Immature natural killer cell (primary cell): Measurements from ENCODE around the gene RANBP17. TPM values are rescaled to one million over a fixed set of nuclear protein-coding genes. Genes with fewer than 3 reads are reported as not detected.
"Not testable (repeated sequence)": the region's sequence is repeated elsewhere in the genome, so short reads cannot be mapped to it uniquely, and the experiment has no call there.

Experiments
- DNase-seq, 3 donors: peaks; one replicate each; pipeline ENCODE4 v3.0.0; 2022; ENCODE audit warnings: mixed read lengths in 1 of 3
- H3K27ac Mint-ChIP-seq, 6 donors: one replicate each; pipeline ENCODE4 v1.8.0; 2020; ENCODE audit warnings: mixed read lengths in 6 of 6, mild to moderate bottlenecking in 5 of 6, inconsistent platforms in 4 of 6, moderate library complexity in 3 of 6
- H3K27me3 Mint-ChIP-seq, 3 donors: one replicate each; pipeline ENCODE4 v1.8.0; 2020 to 2021; ENCODE audit warnings: low read depth in 3 of 3, mild to moderate bottlenecking in 3 of 3, mixed read lengths in 3 of 3, moderate library complexity in 3 of 3, inconsistent platforms in 1 of 3
- H3K36me3 Mint-ChIP-seq, 3 donors: one replicate each; pipeline ENCODE4 v1.8.0; 2020; ENCODE audit warnings: mixed read lengths in 3 of 3, inconsistent platforms in 2 of 3, mild to moderate bottlenecking in 2 of 3
- H3K4me1 Mint-ChIP-seq, 2 donors: one replicate each; pipeline ENCODE4 v1.8.0; 2020; ENCODE audit warnings: inconsistent platforms in 2 of 2, mild to moderate bottlenecking in 2 of 2, mixed read lengths in 2 of 2, moderate library complexity in 1 of 2
- H3K4me3 Mint-ChIP-seq, 5 donors: one replicate each; pipeline ENCODE4 v1.8.0; 2020; ENCODE audit warnings: mild to moderate bottlenecking in 5 of 5, mixed read lengths in 5 of 5, inconsistent platforms in 3 of 5, moderate library complexity in 3 of 5
- H3K9me3 Mint-ChIP-seq, 6 donors: one replicate each; pipeline ENCODE4 v1.8.0; 2020; ENCODE audit warnings: mild to moderate bottlenecking in 6 of 6, mixed read lengths in 6 of 6, inconsistent platforms in 4 of 6, moderate library complexity in 3 of 6
- polyA plus RNA-seq, 3 donors: library from polyadenylated mRNA; unstranded; fragments of 300-500 nt; fragmentation: Illumina TruSeq; gene quantifications; one replicate each; pipeline ENCODE4 v1.2.3, GENCODE V29; 2021

Gene RANBP17
- polyA plus RNA-seq, 3 donors from 2014 or later = 0.91 to 4.8 (median 1.7) TPM

- Mint-ChIP-seq H3K4me1 (no peaks in the 10 kb centered on the region), H3K9me3 (no peaks in the 10 kb centered on the region), H3K4me3 (no peak overlapping the region), H3K36me3 (no peaks in the 10 kb centered on the region), H3K27me3 (peaks cover 0 to 2% (median 2%) of the 10 kb centered on the region in 3 donors), H3K27ac (no peak overlapping the region)
- DNase-seq = no peak
Measured at GRCh38 chr5:171166766-171167165, 304.9 kb downstream of the RANBP17 start.

DNA sequence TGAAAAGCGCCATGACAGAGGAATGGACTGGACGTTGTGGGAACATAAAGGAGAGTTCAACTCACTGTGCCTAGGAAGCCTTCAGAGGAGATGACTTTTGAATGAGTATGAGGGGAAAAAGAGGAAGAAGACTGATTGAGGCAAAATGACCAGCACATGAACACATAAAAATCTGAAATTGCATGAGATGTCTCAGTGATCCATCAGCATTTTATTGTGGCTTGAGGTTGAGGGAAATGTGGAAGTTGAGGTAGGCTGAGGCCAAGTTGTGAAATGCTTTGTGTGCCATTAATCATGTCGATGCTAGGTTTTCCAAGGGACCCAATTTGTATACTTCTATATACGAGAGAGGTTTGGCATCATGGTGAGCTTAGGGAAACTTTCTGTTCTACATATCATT is 306.4 kb downstream of the RANBP17 start:
- no peak for DNase-seq
- Mint-ChIP-seq H3K9me3 (no peaks in the 10 kb centered on the region), H3K36me3 (no peaks in the 10 kb centered on the region), H3K4me3 (no peak overlapping the region), H3K27ac (no peak overlapping the region), H3K27me3 (peaks cover 0 to 2% (median 2%) of the 10 kb centered on the region in 3 donors), H3K4me1 (no peaks in the 10 kb centered on the region)

DNA sequence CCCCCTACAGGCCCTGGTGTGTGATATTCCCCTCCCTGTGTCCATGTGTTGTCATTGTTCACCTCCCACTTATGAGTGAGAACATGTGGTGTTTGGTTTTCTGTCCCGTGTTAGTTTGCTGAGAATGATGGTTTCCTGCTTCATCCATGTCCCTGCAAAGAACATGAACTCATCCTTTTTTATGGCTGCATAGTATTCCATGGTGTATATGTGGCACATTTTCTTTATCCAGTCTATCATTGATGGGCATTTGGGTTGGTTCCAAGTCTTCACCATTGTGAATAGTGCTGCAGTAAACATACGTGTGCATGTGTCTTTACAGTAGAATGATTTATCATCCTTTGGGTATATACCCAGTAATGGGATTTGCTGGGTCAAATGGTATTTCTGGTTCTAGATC is 313.1 kb downstream of the RANBP17 start:
- not testable (repeated sequence) for H3K36me3 Mint-ChIP-seq, H3K4me1 Mint-ChIP-seq, H3K4me3 Mint-ChIP-seq, H3K9me3 Mint-ChIP-seq, H3K27me3 Mint-ChIP-seq, DNase-seq, H3K27ac Mint-ChIP-seq

- Mint-ChIP-seq H3K27me3 (peaks cover 3 to 6% (median 3%) of the 10 kb centered on the region in 3 donors), H3K27ac (no peak overlapping the region)
Measured at GRCh38 chr5:171175746-171176145, 313.9 kb downstream of the RANBP17 start.

DNA sequence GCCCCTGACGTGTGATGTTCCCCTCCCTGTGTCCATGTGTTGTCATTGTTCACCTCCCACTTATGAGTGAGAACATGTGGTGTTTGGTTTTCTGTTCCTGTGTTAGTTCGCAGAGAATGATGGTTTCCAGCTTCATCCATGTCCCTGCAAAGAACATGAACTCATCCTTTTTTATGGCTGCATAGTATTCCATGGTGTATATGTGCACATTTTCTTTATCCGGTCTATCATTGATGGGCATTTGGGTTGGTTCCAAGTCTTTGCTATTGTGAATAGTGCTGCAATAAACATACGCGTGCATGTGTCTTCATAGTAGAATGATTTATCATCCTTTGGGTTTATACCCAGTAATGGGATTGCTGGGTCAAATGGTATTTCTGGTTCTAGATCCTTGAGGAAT is 316.4 kb downstream of the RANBP17 start:
- H3K27ac Mint-ChIP-seq, DNase-seq, H3K4me3 Mint-ChIP-seq, H3K27me3 Mint-ChIP-seq, H3K9me3 Mint-ChIP-seq, H3K36me3 Mint-ChIP-seq, H3K4me1 Mint-ChIP-seq: not testable (repeated sequence)

More at GRCh38 chr5:171175746-171176145, 313.9 kb downstream of the RANBP17 start:
- H3K9me3 Mint-ChIP-seq = no peaks in the 10 kb centered on the region
- H3K4me1 Mint-ChIP-seq = no peaks in the 10 kb centered on the region
- no peak overlapping the region for H3K4me3 Mint-ChIP-seq
- H3K36me3 Mint-ChIP-seq = peaks cover 0 to 4% (median 0%) of the 10 kb centered on the region in 3 donors
- DNase-seq = no peak

DNA sequence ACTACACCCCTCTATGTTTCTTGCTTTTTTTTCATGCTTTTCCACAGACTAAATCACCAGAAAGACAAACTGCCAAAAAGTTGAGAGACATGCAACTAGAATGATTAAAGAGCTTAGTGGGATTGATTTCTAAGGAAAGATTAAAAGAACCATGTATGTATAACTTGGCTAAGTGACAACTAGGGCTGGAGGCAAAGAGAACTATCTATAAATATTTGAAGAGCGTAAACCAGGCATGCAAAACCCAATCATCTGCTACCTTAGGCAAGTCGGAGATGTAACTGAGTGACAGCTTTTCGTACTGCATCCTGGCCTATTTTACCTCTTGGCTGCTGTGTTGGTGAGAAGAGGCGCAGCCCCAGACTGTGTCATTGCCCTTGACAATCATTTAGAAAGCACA is 326.2 kb downstream of the RANBP17 start:
- no peak for DNase-seq
- H3K36me3 Mint-ChIP-seq = peaks cover 0 to 5% (median 5%) of the 10 kb centered on the region in 3 donors
- no peaks in the 10 kb centered on the region for H3K9me3 Mint-ChIP-seq
- no peak overlapping the region for H3K4me3 Mint-ChIP-seq
- H3K27me3 Mint-ChIP-seq = peaks cover 0 to 5% (median 2%) of the 10 kb centered on the region in 3 donors
- H3K4me1 Mint-ChIP-seq = no peaks in the 10 kb centered on the region
- H3K27ac Mint-ChIP-seq = no peak overlapping the region

GRCh38 chr5:171189442-171189841 is 327.6 kb downstream of the RANBP17 start:
- H3K4me3 Mint-ChIP-seq = no peak overlapping the region
- DNase-seq = no peak
- H3K36me3 Mint-ChIP-seq = peaks cover 0 to 5% (median 5%) of the 10 kb centered on the region in 3 donors
- H3K27ac Mint-ChIP-seq = no peak overlapping the region
- no peaks in the 10 kb centered on the region for H3K9me3 Mint-ChIP-seq
- H3K4me1 Mint-ChIP-seq = no peaks in the 10 kb centered on the region
- peaks cover 0 to 2% (median 0%) of the 10 kb centered on the region in 3 donors for H3K27me3 Mint-ChIP-seq

GRCh38 chr5:171192111-171192510 is 330.3 kb downstream of the RANBP17 start:
- H3K36me3 Mint-ChIP-seq = no peaks in the 10 kb centered on the region
- no peak overlapping the region for H3K27ac Mint-ChIP-seq
- no peaks in the 10 kb centered on the region for H3K27me3 Mint-ChIP-seq
- H3K4me3 Mint-ChIP-seq = no peak overlapping the region
- H3K4me1 Mint-ChIP-seq = no peaks in the 10 kb centered on the region
- no peaks in the 10 kb centered on the region for H3K9me3 Mint-ChIP-seq
- DNase-seq = no peak

DNA sequence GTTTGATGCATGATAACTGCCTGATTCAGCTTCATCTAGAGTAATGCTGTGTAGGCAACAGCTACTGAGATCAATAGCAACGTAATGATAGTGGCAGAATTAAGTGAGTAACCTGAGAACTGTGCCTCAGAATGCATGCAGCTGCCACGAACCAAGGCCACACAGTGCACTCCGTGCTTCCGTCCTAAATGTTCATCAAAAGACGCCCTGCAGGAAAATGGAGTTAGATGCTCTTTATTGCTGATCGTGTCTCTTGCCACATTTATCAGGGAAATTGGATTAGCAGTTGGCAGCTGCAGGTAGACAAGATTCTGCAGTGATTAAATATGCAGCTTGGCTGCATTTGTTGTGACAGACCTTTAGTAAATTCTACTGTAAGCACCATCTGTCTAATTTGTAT is 339.5 kb downstream of the RANBP17 start:
- Mint-ChIP-seq H3K9me3 (no peaks in the 10 kb centered on the region), H3K27ac (no peak overlapping the region), H3K4me3 (no peak overlapping the region), H3K27me3 (peaks cover 0 to 4% (median 1%) of the 10 kb centered on the region in 3 donors), H3K36me3 (no peaks in the 10 kb centered on the region), H3K4me1 (no peaks in the 10 kb centered on the region)
- no peak for DNase-seq

DNA sequence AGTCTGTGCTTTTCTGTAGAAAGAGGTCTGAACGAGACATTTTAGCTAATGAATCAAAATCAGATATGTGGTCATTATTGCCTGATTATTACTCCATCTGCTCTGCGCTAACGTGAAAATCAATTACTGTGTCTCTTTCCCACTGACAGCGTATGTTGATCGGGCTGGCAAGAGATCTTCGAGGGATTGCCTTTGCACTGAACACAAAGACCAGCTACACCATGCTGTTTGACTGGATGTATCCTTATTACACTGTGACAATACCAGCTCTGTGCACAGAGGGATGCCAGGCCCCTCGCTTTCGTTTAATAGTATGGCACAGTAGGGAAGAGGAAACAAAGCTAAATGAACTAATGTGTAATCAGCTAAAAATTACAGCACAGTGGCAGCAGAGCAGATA is 343.6 kb downstream of the RANBP17 start:
- H3K27me3 Mint-ChIP-seq = peaks cover 0 to 4% (median 0%) of the 10 kb centered on the region in 3 donors
- H3K36me3 Mint-ChIP-seq = no peaks in the 10 kb centered on the region
- H3K9me3 Mint-ChIP-seq = no peaks in the 10 kb centered on the region
- DNase-seq = no peak
- H3K4me1 Mint-ChIP-seq = peaks cover 5 to 6% of the 10 kb centered on the region in 2 donors
- H3K27ac Mint-ChIP-seq = no peak overlapping the region
- no peak overlapping the region for H3K4me3 Mint-ChIP-seq

DNA sequence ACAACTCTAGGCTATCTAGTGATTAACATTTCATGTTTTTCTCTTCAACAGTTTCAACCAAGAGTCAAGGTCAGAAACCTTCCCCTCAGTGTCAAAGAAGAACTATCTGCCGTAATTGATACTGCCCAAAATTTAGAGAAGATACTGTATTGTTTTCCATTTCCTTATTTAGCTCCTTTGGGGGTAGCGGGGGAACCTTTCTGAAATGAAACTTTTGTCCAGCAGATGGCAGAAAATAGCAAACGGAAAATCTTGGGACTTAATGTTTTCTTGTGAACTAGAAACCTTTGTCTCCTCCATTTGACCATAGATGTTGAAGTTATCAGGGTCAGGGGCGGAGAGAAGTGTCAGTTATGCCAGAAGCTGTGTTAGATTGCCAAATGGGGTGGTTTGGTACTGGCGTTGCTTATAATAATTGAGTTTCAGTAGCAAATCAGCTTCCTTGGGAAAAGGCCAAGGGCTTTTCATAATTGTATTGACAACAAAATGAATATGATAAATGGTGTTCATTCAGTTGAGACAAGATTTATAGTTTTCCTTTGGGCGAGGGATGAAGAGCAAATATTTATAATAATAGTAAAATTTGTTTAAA is 345.5 kb downstream of the RANBP17 start:
- peaks cover 5 to 6% of the 10 kb centered on the region in 2 donors for H3K4me1 Mint-ChIP-seq
- peaks cover 0 to 4% (median 0%) of the 10 kb centered on the region in 3 donors for H3K27me3 Mint-ChIP-seq
- H3K36me3 Mint-ChIP-seq = no peaks in the 10 kb centered on the region
- H3K27ac Mint-ChIP-seq = no peak overlapping the region
- H3K4me3 Mint-ChIP-seq = no peak overlapping the region
- no peaks in the 10 kb centered on the region for H3K9me3 Mint-ChIP-seq
- DNase-seq = peak; percentile 28 to 54 (median 36)

DNA sequence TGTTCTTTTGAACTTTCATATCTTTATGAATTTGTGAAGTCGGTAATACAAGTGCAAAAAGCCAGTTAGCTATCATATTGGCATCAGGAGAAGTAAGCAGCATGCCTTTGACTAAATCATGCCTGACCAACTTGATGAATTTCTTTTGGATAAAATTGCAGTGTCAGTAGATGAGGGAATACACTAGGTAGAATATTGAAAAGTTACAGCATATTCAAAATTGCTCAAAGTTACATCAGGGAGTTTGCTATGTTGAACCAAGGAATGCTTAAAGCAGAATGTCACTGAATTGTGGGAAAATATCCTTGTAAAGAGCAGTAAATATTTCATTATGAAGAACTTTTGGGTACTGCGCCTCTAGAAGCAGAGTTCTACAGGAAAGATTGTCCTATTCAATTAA is 360.1 kb downstream of the RANBP17 start:
- DNase-seq = no peak
- no peak overlapping the region for H3K4me3 Mint-ChIP-seq
- H3K9me3 Mint-ChIP-seq = no peaks in the 10 kb centered on the region
- peaks cover 0 to 6% (median 3%) of the 10 kb centered on the region in 3 donors for H3K27me3 Mint-ChIP-seq
- H3K27ac Mint-ChIP-seq = no peak overlapping the region
- H3K4me1 Mint-ChIP-seq = peaks cover 21 to 28% of the 10 kb centered on the region in 2 donors
- no peaks in the 10 kb centered on the region for H3K36me3 Mint-ChIP-seq

DNA sequence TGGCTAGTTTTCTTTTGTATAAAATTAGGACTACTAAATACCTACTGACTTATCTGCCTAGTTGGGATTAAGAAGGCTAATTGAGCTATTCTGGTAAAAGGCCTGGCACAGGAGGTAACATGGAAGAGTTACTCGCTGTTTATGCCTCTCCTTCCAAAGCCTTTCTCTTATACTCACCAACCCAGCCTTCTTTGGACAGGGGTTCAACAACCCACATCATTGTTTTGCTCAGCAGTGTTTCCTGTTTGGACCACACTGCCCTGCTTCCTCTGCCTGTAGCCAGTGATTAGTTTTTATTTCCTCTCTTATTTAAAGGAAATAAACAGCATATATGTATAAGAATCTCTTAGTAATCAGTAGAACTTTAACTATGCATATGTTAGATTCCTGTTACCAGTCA is 362.1 kb downstream of the RANBP17 start:
- Mint-ChIP-seq H3K27ac (peak overlapping the region in 1 of 6 donors; percentile 47), H3K9me3 (no peaks in the 10 kb centered on the region), H3K4me1 (peaks cover 21 to 28% of the 10 kb centered on the region in 2 donors), H3K36me3 (no peaks in the 10 kb centered on the region), H3K27me3 (peaks cover 0 to 3% (median 2%) of the 10 kb centered on the region in 3 donors), H3K4me3 (no peak overlapping the region)
- no peak for DNase-seq

GRCh38 chr5:171226096-171226754 is 364.4 kb downstream of the RANBP17 start:
- Mint-ChIP-seq H3K27me3 (peaks cover 0 to 2% (median 0%) of the 10 kb centered on the region in 3 donors), H3K36me3 (no peaks in the 10 kb centered on the region), H3K4me1 (peaks cover 21 to 28% of the 10 kb centered on the region in 2 donors), H3K27ac (no peak overlapping the region), H3K9me3 (no peaks in the 10 kb centered on the region), H3K4me3 (no peak overlapping the region)
- no peak for DNase-seq

- Mint-ChIP-seq H3K9me3 (no peaks in the 10 kb centered on the region), H3K4me1 (peaks cover 21 to 28% of the 10 kb centered on the region in 2 donors), H3K27me3 (peaks cover 0 to 2% (median 0%) of the 10 kb centered on the region in 3 donors), H3K36me3 (no peaks in the 10 kb centered on the region), H3K4me3 (no peak overlapping the region), H3K27ac (no peak overlapping the region)
- DNase-seq = no peak
Measured at GRCh38 chr5:171226864-171227263, 365.0 kb downstream of the RANBP17 start.
